K562 (cell line): ENCODE measurements around the gene CDHR2. TPM values are rescaled to one million over a fixed set of nuclear protein-coding genes. Genes with fewer than 3 reads are reported as not detected.

Experiments
- CCNT2 ChIP-seq: IDR thresholded peaks from 2 replicates; pipeline ENCODE4 v1.6.1; 2011; ENCODE audit warnings: borderline replicate concordance, low read depth, mild to moderate bottlenecking, moderate library complexity, mixed read lengths, low read length; ENCODE audit not compliant: insufficient read length; ENCODE audit errors: extremely low read depth
- CREM ChIP-seq: IDR thresholded peaks from 2 replicates; pipeline ENCODE4 v1.6.1; 2014; ENCODE audit warnings: antibody characterized with exemption, low read depth
- CTBP1 ChIP-seq: fragments of 450-650 bp; IDR thresholded peaks from 2 replicates; pipeline ENCODE4 v1.6.1; 2016; ENCODE audit warnings: borderline replicate concordance
- ETV5 ChIP-seq: sonication (generic); formaldehyde crosslinking; IDR thresholded peaks from 2 replicates; pipeline ENCODE4 v1.4.0; 2020; ENCODE audit warnings: low read depth, mild to moderate bottlenecking, missing genetic modification reagents
- GABPB2 ChIP-seq: fragments of 250-450 bp; sonication (Bioruptor Pico); conservative IDR thresholded peaks from 2 replicates; pipeline ENCODE4 v1.5.1; 2021; ENCODE audit warnings: mild to moderate bottlenecking
- GATAD2A ChIP-seq: fragments of 450-650 bp; IDR thresholded peaks from 2 replicates; pipeline ENCODE4 v1.6.1; 2017
- MCM3 ChIP-seq: fragments of 450-650 bp; IDR thresholded peaks from 2 replicates; pipeline ENCODE4 v1.6.1; 2016
- NCOA6 ChIP-seq: fragments of 450-650 bp; IDR thresholded peaks from 2 replicates; pipeline ENCODE4 v1.6.1; 2017; ENCODE audit warnings: mild to moderate bottlenecking
- SMC3 ChIP-seq: conservative IDR thresholded peaks from 2 replicates; pipeline ENCODE4 v1.6.1; 2011; ENCODE audit warnings: low read depth, low read length, improper control_type of control experiment; ENCODE audit not compliant: insufficient read depth
- ZBTB7A ChIP-seq: IDR thresholded peaks from 2 replicates; pipeline ENCODE4 v1.6.1; 2011; ENCODE audit warnings: low read depth, mild to moderate bottlenecking, low read length, moderate library complexity, borderline replicate concordance; ENCODE audit not compliant: control insufficient read depth
- ZNF24 ChIP-seq: fragments of 450-650 bp; IDR thresholded peaks from 2 replicates; pipeline ENCODE4 v1.6.1; 2016
- ZNF76 ChIP-seq: fragments of 250-450 bp; sonication (Bioruptor Pico); IDR thresholded peaks from 2 replicates; pipeline ENCODE4 v1.4.0; 2020; ENCODE audit warnings: mild to moderate bottlenecking, moderate library complexity, borderline replicate concordance
- polyA plus RNA-seq, 8 experiments: library from polyadenylated mRNA; depleted of rRNA in 4 of 8; stranded (reverse) in 5 of 8; unstranded in 3 of 8; fragments of >200 nt; fragmentation: Nextera tagmentation in 2 of 8; fragmentation: Illumina TruSeq in 1 of 8; extraction: Ambion mirVana in 2 of 8; extraction: Trizol in 1 of 8; gene quantifications; 2 replicates each; pipeline versions ENCODE4 v1.2.1 to v1.2.3, GENCODE V29; 2011 to 2014; ENCODE audit warnings: inconsistent platforms in 1 of 8, missing spikeins in 1 of 8
- total RNA-seq, 7 experiments: library from RNA; depleted of rRNA in 6 of 7; stranded (reverse); fragments of >200 nt in 6 of 7; fragmentation: Illumina TruSeq in 2 of 7; extraction: Trizol in 2 of 7; gene quantifications; 2 replicates each; pipeline versions ENCODE4 v1.2.1 to v1.2.3, GENCODE V29; 2011 to 2021; ENCODE audit warnings: low replicate concordance in 1 of 7
- TF ChIP-seq, protein P1 (sequence below): fragments of 450-650 bp; formaldehyde crosslinking; IDR thresholded peaks from 2 replicates; pipeline ENCODE4 v1.4.0; 2020; ENCODE audit warnings: mild to moderate bottlenecking, moderate library complexity
- TF ChIP-seq, protein P2 (sequence below): fragments of 250-450 bp; sonication (Bioruptor Pico); IDR thresholded peaks from 2 replicates; pipeline ENCODE4 v1.5.0; 2021; ENCODE audit warnings: mild to moderate bottlenecking, moderate library complexity

CDHR2 gene
- total and polyA plus RNA-seq, 9 of the 15 experiments (the other 6 are each of a cell fraction or from before 2014, with no cell fraction given): 0.01 to 0.62 (median 0.09) TPM; not detected in 2

DNA sequence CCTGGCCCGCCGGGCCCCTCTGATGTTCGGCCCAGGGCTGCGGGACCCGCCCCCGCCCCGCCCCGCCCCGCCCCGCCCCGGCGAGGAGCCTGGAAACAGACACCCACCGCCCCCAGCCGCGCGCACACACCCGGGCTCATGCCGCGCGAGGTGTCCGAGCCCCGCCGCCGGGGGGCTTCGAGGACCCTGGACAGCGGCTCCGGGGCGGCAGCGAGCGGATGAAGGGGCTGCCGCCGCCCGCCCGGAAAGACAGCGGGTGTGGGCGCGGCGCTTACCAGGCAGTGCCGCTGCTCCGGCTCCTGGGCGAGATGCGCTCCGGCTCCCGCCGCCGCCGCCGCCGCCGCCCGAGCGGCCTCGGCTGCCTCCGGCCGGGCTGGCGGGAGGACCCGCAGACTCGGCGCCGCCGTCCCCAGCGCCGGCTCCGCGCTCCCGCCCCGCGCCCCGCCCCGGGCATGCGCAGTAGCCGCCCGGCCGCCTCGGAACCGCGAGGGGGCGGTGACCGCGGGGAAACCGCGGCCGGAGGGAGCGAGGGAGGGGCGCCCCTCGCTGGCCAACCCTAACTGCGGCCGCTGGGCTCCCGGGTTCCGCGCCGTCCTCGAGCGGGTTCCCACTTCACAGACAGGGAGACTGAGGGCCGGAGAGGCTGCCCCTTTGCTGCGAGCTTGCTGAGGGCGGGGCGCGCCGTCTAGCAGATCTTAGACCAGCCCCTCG, 60.7 kb downstream of the CDHR2 start, which contains the start of gene GPRIN1 (continued):
- TF ChIP-seq NCOA6 (peak; percentile 74; the same call in 1 of the 2 replicates), CTBP1 (peak; percentile 18; the same call in 1 of the 2 replicates), CCNT2 (peak; percentile 24), GABPB2 (no peak), ETV5 (CRISPR knock-in tag) (0 out of 2 replicates have a peak, but pooled peaks have one; percentile 18), ZBTB7A (peak; percentile 90; the same call in 1 of the 2 replicates), CREM (0 out of 2 replicates have a peak, but pooled peaks have one; percentile 10), ZNF76 (CRISPR knock-in tag) (no peak), GATAD2A (0 out of 2 replicates have a peak, but pooled peaks have one; percentile 19), SMC3 (peak; percentile 16; the same call in 1 of the 2 replicates), ZNF24 (no peak), MCM3 (no peak)
- TF ChIP-seq, protein P1, sequence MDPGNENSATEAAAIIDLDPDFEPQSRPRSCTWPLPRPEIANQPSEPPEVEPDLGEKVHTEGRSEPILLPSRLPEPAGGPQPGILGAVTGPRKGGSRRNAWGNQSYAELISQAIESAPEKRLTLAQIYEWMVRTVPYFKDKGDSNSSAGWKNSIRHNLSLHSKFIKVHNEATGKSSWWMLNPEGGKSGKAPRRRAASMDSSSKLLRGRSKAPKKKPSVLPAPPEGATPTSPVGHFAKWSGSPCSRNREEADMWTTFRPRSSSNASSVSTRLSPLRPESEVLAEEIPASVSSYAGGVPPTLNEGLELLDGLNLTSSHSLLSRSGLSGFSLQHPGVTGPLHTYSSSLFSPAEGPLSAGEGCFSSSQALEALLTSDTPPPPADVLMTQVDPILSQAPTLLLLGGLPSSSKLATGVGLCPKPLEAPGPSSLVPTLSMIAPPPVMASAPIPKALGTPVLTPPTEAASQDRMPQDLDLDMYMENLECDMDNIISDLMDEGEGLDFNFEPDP (CRISPR knock-in tag): no peak
- TF ChIP-seq, protein P2, sequence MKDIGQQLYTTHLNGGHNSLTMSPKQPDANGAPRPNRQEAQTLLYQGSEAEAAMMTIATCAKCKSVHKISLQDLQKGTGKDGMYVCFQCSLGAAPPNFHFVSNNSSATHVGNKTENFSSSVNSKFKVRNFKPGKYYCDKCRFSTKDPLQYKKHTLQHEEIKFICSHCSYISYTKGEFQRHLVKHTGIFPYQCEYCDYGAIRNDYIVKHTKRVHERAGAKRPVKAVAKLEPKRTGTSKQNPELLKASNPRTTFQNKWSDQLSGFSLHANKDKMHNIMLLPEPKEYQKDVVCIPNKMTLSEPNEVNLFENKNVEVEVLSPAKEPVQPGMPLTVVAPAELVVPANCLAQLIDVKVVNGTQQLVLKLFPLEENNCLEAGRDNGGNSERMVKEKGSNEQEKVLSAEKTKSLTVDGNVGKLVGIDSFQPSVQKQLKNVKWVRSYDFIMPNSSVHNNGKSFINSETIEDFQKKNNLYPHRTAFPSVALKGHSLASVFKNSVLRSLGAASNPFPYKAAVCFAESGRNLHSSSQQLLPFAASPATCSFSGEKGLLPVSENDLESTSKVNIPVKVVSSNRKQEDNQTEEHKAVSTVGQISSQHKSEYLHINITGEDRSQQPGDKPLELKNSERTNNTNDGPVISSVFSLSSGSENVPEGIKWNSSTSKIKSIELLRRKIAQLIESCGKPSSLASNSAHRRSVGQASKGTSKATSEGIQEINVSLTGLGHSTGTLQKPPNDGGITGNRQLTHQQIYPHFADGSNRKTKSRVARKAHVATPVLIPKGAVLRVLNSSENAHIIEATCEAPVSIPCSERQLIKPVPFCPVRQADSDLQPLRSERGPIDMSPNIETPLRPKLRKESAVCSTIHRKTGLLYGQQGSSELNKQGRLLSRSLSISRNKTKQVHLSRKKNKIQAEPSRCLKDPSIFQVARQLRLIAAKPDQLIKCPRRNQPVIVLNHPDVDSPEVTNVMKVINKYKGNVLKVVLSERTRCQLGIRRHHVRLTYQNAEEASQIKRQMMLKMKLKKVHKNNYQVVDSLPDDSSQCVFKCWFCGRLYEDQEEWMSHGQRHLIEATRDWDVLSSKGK (CRISPR knock-in tag): no peak
